ENCODE data around the gene LMLN.

The LMLN gene

GRCh38 chr3:198043119-198043518 lies 83.1 kb downstream of the LMLN start:
- H3F3A ChIP-seq (ENCODE audit: insufficient read depth) = no peaks in the 10 kb centered on the region
- TF ChIP-seq EZH2phosphoT487 (conservative IDR thresholded peaks at IDR 0.05; ENCODE audit: low read length) (no peak), CTCF (IDR thresholded peaks at IDR 0.05; ENCODE audit: insufficient read depth, low read length, poor library complexity, severe bottlenecking) (no peak)
- H2AFZ ChIP-seq (ENCODE audit: low read depth, low read length, severe bottlenecking) = no peak overlapping the region
- H3K9me2 ChIP-seq (replicated peaks; ENCODE audit: insufficient read depth, low read length) = no peaks in the 10 kb centered on the region
- H4K20me1 ChIP-seq (ENCODE audit: low read depth, low read length) = no peaks in the 10 kb centered on the region
- H3K9ac ChIP-seq (ENCODE audit: low read length) = no peak overlapping the region
- H3K9me3 ChIP-seq (ENCODE audit: insufficient read depth, low read length) = no peaks in the 10 kb centered on the region
- H3K4me2 ChIP-seq (ENCODE audit: low read depth, low read length, poor library complexity, severe bottlenecking) = no peak overlapping the region
- H3K27ac ChIP-seq (ENCODE audit: low read depth, low read length) = no peak overlapping the region
- H3K4me3 ChIP-seq (ENCODE audit: insufficient read depth, low read length, poor library complexity, severe bottlenecking) = no peak overlapping the region
- no peaks in the 10 kb centered on the region for H3K79me2 ChIP-seq (ENCODE audit: insufficient read depth, low read length)
- H3K36me3 ChIP-seq (ENCODE audit: low read length) = no peaks in the 10 kb centered on the region
- no peaks in the 10 kb centered on the region for H3K27me3 ChIP-seq (ENCODE audit: low read length)

- H3K4me3 ChIP-seq (ENCODE audit: insufficient read depth, low read length, poor library complexity, severe bottlenecking) = no peak overlapping the region
- no peak overlapping the region for H3K4me2 ChIP-seq (ENCODE audit: low read depth, low read length, poor library complexity, severe bottlenecking)
- no peaks in the 10 kb centered on the region for H3K27me3 ChIP-seq (ENCODE audit: low read length)
- no peaks in the 10 kb centered on the region for H3K79me2 ChIP-seq (ENCODE audit: insufficient read depth, low read length)
- no peaks in the 10 kb centered on the region for H3K36me3 ChIP-seq (ENCODE audit: low read length)
- H4K20me1 ChIP-seq (ENCODE audit: low read depth, low read length) = no peaks in the 10 kb centered on the region
- H3K9ac ChIP-seq (ENCODE audit: low read length) = no peak overlapping the region
- H3F3A ChIP-seq (ENCODE audit: insufficient read depth) = no peaks in the 10 kb centered on the region
- no peaks in the 10 kb centered on the region for H3K9me3 ChIP-seq (ENCODE audit: insufficient read depth, low read length)
- TF ChIP-seq CTCF (IDR thresholded peaks at IDR 0.05; ENCODE audit: insufficient read depth, low read length, poor library complexity, severe bottlenecking) (no peak), EZH2phosphoT487 (conservative IDR thresholded peaks at IDR 0.05; ENCODE audit: low read length) (no peak)
- no peaks in the 10 kb centered on the region for H3K9me2 ChIP-seq (replicated peaks; ENCODE audit: insufficient read depth, low read length)
- no peak overlapping the region for H2AFZ ChIP-seq (ENCODE audit: low read depth, low read length, severe bottlenecking)
- H3K27ac ChIP-seq (ENCODE audit: low read depth, low read length) = no peak overlapping the region
Measured at GRCh38 chr3:198046120-198046857, 86.3 kb downstream of the LMLN start.

GRCh38 chr3:198048445-198048844 lies 88.4 kb downstream of the LMLN start:
- H3K9ac ChIP-seq (ENCODE audit: low read length) = no peak overlapping the region
- H3K27ac ChIP-seq (ENCODE audit: low read depth, low read length) = no peak overlapping the region
- no peaks in the 10 kb centered on the region for H3K9me3 ChIP-seq (ENCODE audit: insufficient read depth, low read length)
- no peaks in the 10 kb centered on the region for H3K79me2 ChIP-seq (ENCODE audit: insufficient read depth, low read length)
- TF ChIP-seq EZH2phosphoT487 (conservative IDR thresholded peaks at IDR 0.05; ENCODE audit: low read length) (no peak), CTCF (IDR thresholded peaks at IDR 0.05; ENCODE audit: insufficient read depth, low read length, poor library complexity, severe bottlenecking) (no peak)
- no peaks in the 10 kb centered on the region for H3K27me3 ChIP-seq (ENCODE audit: low read length)
- no peaks in the 10 kb centered on the region for H3K36me3 ChIP-seq (ENCODE audit: low read length)
- no peaks in the 10 kb centered on the region for H3K9me2 ChIP-seq (replicated peaks; ENCODE audit: insufficient read depth, low read length)
- H4K20me1 ChIP-seq (ENCODE audit: low read depth, low read length) = no peaks in the 10 kb centered on the region
- H3K4me3 ChIP-seq (ENCODE audit: insufficient read depth, low read length, poor library complexity, severe bottlenecking) = no peak overlapping the region
- H3F3A ChIP-seq (ENCODE audit: insufficient read depth) = no peaks in the 10 kb centered on the region
- H2AFZ ChIP-seq (ENCODE audit: low read depth, low read length, severe bottlenecking) = no peak overlapping the region
- H3K4me2 ChIP-seq (ENCODE audit: low read depth, low read length, poor library complexity, severe bottlenecking) = no peak overlapping the region

Data from SU-DHL-6 (cell line).